Erythroblast (primary cell): ENCODE measurements around the gene UCK2.

Experiments
- GATA1 ChIP-seq: IDR thresholded peaks from 2 replicates; pipeline ENCODE4 v1.6.1; 2011; ENCODE audit warnings: low read depth, mild to moderate bottlenecking, control low read depth, low read length, moderate library complexity
- POLR2A ChIP-seq: IDR thresholded peaks from 2 replicates; pipeline ENCODE4 v1.6.1; 2011; ENCODE audit warnings: mild to moderate bottlenecking, low read length

- no peak for TF ChIP-seq POLR2A
- no peak for TF ChIP-seq GATA1
Observed at GRCh38 chr1:165938844-165939243, 111.4 kb downstream of the UCK2 start.
